Fibroblast of skin of right quadriceps (primary cell): Measurements from ENCODE around the gene TNFSF8.
A peak's percentile ranks its signal among the peaks of the same experiment; 100 is the strongest.

Experiments
- DNase-seq: peaks from one replicate; pipeline ENCODE4 v3.0.0-alpha.2; 2013

The TNFSF8 gene

DNA sequence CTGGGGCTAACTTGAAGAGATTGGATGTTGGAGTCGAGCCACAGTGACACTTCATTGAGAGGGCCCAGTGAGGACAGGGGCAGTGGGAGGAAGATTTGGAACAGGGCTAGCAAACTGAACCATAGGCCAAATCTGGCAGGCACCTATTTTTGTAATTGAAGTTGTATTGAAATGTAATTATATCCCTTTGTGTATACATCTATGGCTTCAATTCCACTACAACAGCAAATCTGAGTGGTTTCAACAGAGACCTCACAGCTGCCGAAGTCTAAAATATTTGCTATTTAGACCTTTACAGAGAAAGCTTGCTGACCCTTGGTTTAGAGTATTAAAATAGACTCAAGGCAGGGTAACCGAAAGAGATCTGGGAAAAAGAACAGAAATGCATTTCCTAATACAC, 4.7 kb upstream of the TNFSF8 start:
- DNase-seq = no peak

DNA sequence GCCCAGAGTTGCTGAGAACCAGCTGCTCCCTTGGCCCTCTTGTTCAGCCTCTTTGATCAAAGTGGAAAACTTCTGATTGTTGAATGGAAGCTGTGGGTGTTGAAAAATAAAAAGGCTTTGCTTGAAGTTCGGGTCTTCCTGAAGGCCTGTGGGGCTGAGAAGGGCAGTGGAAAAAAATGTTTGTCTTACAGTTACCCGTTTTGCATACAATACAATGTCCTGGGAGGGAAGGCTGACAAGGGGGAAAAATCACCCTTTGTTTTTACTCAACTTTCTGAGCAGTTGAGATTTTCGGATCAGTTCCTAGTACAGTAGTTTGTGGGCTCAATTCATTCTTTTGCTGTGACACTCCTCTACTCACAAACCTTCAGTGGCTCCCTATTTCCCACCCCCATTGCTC, 2.1 kb upstream of the TNFSF8 start:
- DNase-seq = no peak

DNA sequence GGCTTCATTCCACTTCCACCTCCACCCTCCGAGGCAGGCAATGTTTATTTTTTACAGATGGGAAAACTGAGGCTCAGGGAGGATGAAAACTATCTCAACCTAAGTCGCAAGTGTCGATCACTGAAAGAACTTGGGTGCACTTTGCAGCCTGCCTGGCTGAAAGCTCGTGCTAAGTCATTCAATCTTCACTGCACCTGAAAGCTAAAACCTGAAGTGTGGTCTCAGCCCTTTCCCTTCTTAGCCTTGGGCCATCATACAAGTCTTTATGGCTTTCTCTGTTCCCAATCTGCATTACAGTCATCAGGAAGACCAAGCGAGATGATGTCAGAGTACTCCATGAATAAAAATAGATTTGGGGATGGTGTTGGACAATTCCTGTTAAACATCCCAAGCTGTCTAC, 1.0 kb upstream of the TNFSF8 start:
- no peak for DNase-seq

DNA sequence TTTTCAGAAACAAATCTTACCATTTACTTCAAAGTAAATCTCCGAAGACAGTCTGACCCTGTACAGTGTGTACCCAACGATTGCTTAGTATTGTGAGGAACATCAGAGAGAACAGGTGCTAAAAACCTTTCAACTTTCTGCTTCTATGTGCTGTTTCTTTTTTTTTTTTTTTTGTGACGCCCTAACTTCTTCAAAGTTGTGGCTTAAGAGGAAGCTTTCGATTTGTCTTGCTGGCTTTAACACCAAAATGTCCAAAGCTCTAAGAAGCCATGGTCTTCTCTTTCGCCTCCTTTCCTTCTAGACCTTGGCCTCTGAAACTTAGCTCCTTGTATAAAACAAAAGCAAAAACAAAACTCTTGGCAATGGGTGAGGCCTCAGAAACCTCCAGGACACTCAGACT, 1.2 kb downstream of the TNFSF8 start:
- DNase-seq = no peak

DNA sequence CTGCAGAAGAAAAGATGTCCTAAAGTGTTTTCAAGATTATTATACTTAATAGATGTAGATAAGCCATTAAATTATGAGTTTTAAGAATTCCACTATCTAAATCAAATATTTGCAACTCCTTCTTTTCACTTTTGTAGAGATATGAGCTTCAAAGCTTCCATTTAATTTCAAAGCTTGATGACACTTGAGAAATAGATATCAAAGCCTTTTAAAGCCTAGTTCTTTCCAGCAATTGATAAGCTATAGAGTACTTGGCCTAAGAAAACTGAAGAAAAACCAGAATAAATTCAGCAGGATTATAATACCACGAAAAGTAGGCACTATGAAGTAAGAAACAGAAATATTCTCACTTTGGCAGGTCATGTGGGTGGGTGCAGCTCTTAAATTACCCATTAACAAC, 1.7 kb downstream of the TNFSF8 start:
- DNase-seq = no peak

DNA sequence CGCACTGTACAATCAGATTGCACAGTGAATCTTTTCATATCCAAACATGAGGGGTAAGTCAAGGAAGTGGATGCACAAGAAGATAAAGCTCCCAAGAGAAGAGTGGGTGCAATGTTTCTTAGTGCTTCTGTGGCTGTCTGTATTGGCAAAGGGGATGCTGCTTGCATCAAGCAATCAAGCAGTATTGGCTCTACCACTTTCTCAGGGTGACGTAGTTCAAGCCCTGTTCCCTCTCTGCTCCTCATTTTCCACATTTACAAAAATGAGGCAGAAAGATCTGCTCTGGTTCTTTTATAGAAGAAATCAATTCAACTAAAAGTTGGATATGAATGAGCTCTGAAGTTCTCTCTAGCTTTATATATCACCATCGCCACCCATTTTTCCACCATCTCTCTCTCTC, 2.3 kb downstream of the TNFSF8 start:
- DNase-seq = no peak

DNA sequence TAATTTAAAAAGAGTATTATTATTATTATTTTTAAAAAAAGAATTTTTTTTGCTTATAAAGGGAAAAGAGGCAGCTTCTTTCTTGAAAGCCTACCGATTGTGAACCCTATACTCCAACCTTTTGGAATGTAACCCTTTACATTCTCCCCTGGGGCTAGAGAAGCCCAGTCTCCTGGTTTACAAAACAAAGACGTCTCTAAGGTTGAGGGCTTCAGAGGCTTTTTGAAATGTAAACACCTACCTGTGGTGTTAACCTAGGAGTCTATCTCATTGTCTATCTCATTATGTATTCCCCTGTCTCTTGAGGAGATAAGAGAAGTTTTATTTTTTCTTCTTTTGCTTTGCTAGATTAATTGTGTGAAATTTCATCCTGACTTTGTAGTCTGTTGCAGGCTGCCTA, 4.7 kb downstream of the TNFSF8 start:
- no peak for DNase-seq

DNA sequence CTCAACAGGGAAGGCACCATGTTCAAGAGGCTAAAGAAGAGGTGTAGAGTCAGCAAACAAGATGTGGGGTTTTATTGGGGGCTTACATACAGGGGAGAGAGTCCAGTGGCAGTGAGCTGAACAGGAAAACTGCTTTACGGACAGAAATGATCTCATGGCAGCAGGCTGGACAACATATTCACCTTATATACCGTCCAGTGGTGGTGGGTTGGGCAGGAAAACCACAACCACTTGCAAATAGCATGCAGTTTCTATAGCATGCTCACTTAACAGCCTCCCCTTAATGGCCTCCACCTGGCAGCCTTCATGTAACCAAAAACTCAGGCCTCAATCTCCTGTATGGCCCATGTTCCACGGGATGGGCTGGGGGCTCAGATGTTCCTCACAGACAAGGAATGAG, 5.4 kb downstream of the TNFSF8 start:
- no peak for DNase-seq

DNA sequence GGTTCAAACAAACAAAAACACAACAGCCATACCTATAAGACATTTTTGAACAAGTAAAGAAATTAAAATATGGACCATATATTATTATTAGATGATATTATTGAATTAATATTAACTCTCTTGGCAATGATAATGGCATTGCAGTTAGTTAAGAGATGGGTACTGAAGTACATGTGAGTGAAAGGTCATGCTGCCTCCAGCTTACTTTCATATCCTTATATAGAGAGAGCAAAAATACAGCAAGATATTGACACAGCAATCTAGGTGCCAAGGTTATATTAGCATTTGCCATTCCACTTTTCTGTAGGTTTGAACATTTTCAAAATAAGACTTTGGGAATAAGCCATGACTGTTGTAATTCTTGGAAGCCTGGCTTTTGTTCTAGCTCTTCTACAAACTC, 6.1 kb downstream of the TNFSF8 start:
- no peak for DNase-seq

DNA sequence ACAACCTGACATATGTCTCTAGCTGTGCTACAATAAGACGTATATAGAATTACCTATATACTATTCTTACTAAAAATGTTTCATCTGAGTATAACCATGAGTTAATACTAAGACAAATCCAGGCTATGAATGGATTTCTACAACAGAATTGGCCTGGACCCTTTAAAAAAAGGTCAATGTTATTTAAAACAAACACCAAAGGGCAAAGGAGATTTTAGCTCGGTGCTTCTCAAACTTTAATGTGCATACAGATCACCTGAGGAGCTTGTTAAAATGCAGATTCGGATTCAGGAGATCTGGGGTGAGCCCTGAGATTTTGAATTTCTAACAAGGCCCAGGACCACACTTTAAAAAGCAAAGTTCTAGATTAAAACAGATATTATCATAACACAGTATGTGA, 6.5 kb downstream of the TNFSF8 start:
- DNase-seq = no peak

DNA sequence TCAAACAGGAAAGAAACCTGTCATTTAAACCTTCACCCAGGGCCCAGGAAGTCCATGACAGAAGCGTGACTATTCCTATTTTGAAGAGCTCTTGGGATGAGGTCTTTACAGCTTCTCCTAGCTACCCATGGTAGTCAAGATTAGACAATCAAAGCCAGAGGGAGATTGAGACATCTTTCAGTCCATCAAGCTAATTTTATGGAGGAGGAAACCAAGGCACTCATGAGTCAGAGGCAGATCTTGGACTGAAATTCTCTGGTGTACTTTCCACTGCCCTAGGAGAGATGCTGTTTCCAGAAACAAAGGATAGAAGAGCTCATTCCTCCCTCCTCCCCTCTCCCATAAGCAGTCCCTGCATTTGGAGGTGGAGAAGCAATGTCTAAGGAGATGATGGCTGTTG, 9.2 kb downstream of the TNFSF8 start:
- no peak for DNase-seq

DNA sequence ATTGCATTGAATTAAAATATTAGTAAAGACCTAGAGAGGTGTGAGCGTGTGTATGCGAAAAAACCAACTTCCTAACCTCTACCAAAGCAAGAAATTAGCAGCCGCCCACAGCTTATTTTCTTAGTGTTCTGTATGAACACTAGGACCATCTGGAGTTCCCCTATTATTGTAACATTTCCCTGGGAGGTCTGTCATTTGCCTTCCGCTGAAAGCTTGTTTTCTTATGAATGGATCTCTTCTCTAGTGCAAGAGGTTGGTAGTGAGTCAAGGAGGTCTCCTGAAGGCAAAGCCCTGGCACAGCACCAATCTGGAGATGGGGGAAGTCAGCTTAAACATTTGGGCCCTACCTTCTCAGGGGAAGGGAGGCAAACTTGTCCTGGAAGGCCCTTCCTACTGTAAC, 10.8 kb downstream of the TNFSF8 start:
- DNase-seq = no peak

DNA sequence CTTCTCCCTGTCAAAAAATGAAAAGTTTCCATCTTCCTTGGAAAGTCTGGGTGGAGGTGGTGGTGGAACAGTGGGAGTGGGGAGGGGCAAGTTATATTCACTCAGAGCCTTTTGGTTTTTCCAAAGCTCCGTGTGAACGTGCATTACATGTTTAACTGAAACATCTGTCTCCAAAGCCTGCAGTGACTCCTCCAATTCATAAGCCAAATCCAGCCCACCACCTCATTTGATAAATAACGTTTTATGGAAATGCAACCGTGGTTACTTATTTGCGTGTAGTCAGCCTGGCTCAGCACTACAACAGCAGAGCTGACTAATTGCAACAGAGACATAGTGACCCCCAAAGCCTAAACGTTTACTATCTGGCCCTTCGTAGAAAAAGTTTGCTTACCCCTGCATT, 13.9 kb downstream of the TNFSF8 start:
- no peak for DNase-seq

DNA sequence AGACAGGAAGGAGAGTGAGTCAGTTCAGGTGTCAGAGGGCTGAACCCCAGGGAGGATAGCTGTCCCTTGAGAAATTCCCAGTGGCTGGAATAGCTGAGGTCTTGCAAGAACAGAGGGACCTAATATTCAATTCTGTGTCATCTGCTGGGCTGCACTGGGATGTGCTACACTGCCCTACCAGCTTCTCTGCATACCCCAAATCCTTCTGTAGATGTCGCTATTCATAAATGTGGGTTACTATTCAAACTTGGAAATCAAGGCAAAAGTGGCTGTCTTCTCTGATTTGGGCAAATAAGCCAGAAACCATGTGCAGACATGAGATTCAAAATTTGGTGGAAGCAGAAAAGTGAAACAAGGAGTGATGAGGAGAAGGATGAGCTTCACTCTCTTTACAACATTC, 16.3 kb downstream of the TNFSF8 start:
- no peak for DNase-seq

DNA sequence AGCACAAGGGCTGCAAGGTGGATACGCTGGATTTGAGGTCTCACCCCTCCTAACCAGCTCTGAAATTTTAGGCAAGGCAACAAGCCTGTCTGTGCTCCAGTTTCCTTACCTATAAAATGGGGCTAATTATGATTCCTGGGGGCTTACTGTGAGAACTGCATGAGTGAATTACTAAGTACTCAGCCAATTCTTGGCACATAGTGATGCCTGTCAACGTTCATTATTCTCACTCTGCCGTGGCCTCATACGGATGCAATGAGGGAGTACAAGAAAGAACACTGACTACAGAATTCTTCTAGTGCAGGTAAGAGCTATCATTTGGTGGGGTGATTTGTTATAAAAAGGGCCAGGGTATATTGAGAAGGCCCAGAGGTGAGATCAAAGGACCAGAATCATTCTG, 16.7 kb downstream of the TNFSF8 start:
- DNase-seq = no peak

DNA sequence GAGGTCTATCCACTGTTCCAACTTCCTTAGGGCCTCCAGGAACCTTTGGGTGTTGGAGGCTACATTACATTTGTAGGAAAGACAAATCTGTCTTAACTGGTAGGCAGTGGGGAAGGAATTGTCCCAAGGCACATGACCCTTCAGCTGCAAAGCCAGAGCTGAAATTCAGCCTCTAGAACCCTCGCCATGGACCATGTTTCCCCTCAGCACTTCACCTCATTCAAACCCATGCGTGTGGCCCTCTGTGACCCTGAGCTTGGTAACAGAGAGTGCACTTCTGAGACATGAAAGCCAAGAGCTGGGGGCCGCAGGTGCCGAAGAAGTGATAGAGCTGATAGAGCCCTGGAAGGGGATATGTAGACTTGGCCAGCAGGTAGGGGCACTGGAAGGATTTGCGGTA, 17.2 kb downstream of the TNFSF8 start:
- no peak for DNase-seq

DNA sequence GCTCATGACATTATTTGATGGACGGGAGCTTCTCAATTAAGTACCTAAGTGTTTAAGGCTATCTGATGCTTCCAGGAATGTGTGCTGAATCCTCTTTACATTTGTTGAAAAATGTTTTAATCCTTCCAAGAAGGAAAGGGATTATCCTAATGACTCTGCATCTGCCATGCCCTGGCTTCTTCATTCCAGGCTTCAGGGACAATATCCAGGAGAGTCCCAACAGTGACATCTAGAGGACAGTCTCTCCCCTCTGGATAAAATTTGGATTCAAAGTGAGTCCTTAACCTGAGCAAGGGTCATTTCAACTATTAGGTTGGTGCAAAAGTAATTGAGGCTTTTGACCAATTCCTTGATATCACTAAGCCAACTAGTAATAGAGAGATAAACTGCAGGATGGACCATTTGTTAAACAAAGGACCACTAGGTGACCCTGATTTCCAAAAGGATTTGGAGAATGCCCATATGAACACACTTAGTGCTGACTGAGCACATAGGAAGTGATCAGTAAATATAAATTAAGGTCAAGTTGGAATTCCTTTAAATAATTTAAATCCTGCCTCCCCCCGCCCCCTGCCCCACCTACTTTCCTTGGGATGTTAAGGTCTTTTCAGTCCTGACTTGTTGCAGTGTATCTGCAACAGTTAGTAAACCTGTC, 19.1 kb downstream of the TNFSF8 start:
- peak; percentile 65 for DNase-seq

DNA sequence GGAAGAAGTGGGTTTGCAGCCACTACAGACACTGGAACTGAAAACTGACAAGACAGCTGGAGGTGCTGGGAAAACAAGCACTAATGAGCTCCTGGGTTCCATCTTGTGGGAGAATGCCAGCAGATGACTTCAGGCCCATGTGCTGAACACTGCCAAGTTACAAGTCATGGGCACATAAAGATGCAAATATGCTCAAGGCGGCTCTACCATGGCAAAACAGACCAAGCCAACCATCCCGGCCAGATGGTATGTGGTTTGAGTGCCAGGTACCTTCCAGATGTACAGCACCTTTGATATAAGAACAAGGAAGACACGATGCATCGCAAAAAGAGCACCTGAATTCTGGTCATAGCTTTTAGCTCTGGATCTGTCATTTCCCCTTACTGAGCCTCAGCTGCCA, 19.9 kb downstream of the TNFSF8 start:
- no peak for DNase-seq

DNA sequence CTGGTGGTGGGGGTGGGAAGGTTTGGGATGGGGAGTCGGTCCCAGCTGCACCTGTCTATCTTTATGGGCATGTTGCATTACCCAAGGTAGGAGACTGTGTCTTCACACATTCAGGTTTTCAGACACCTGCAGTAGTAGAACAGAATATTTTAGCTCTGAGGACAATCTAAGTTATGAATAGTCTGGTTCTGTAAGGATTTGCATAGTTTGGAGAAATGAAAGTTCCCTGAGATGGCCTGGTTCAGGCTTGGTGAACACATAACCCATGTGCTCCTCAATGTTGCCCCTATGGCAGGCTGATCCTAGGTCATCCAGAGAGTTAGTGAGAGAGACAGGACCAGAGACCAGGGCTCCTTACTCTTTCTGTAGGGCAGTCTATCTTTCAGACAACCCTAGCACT, 20.7 kb downstream of the TNFSF8 start:
- DNase-seq = no peak

DNA sequence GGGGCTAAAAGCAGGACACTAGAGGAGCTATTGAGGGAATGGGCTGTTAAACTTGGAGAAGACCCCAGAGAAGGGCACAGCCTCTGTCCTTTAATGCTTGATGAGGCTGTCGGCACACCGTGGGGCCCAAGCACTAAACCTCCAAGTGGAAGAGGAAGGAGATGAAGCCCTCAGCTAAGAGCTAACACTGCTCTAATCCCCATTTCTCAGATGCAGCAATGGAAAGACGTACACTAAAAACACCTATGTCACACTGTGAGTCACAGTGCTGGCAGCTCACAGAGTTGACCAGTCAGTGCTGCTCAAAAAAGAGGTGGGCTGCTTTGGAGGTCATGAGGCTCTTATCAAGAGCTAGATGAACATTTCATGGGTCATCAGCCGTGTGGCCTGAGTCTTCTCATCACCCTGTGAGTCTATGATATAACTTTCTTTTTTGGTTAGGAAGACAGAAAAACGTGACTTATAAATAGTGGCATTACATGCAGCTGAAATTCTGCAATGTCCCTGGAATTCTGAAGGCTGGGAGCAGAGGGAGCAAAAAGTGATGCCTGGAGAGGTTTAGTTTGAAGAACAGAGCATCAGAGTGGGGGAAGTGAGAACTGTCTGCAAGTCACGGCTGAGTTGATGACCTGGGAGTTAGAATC, 21.5 kb downstream of the TNFSF8 start:
- DNase-seq = no peak

DNA sequence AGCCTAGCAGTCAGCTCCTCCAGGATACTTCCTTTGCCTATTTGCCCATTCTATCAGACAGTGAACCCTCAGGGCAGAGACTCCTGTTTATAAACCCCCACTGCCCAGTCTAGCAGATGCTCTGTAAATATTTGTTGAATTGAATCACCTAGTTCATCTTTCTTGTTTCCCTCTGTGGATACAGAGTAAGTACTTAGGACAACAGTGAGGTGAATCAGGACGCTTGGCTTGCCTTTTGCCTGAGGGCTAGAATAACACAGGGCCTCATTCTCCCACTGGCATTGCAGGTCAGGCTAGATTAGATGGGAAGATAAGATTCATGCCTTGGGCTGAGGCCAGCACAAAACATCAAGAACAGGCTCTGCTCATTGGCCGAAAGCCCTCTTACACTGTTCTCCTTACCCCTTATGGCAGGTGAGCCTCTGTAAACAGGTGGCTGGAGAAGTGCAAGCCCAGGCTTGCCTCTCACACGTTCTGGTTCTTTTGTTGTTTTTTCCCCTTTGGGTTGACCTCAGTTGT, 22.2 kb downstream of the TNFSF8 start:
- DNase-seq = peak; percentile 41

DNA sequence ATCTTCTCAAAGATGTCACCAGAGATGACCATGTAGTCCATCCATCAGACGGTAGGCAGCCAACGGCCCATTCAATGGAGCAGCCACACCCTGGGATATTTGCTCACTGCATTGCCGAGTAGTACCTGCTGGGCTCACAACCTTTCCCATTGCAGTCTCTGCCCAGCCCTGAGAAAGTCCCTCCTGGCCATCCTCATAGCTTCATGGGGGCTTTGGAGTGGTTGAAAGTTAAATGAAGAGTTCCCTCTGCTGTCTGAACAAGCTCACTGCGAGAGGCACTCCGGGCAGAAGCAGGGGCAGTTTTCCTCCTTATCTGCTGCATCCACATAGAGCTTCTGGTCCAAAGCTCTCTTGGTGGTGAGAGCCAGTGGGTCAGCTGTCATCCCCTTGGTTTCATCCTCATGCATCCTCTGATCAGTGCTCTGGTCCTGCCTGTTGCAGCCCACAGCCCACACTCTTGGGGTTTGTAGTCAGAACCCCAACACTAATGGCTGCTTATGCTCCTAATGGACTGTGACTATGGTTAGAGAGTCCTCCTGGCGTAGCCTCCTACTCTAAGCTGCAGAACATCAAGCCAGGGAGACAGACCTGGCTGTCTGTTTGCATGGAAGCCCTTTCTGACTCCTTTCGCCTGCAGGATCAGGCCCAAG, 23.3 kb downstream of the TNFSF8 start:
- peak; percentile 62 for DNase-seq

DNA sequence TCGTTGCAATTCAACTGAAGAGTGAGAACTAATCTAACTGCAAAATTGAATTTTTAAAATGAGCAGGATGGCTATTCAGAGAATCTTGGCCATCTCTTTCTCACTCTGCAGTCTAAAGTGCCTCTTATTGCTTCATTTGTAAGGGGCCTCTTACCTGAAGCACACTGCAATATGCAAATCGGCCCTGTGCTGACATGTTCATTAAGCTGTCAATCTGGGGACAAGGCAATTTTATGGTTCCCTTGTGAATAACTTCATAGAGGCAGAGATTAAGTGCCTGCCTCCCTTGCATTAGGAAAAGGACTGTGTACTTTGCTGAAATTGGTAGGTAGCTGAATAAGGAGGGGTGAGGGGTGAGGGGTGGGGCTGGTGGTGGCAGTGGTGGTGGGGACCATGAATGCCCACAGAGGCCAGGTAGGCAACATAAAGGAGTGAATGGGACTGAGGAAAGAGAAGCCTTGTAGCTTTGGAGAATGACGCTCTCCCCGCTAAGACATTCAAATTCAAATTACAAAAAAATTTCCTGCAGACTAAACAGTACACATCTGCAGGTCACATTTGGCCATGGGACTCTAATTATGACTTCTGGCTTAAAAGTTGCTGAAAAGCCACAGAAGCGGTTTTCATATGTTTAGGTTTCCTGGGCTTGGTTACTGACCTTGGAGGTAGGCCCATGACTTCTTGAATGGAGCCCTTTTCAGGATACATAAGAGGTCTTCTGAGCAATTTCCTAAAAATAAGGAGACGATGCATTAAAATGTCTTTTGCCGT, 25.0 kb downstream of the TNFSF8 start:
- DNase-seq = no peak
